UCSD-AML1 (cell line): ENCODE measurements around the gene PI4KA.

ENCODE experiments used
- DNase-seq: peaks from one replicate; lab custom pipeline; 2025; ENCODE audit not compliant: unreplicated experiment; lab: John Stamatoyannopoulos, UW

PI4KA gene

GRCh38 chr22:20881869-20882815 lies 23.5 kb upstream of the PI4KA start:
- no peak for DNase-seq

DNA sequence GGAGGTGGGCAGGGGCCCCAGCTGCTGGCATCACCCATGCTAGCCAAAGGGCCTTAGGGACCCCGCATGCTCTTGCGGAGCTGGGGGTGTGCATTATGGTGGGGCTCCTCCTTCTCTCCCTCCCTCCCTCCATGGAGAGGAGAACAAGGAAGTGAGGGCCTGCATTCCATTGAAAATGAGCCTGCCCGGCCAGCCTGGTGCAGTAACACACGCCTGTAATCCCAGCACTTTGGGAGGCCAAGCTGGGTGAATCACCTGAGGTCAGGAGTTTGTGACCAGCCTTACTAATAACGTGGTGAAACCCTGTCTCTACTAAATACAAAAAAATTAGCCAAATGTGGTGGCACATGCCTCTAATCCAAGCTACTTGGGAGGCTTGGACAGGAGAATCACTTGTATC lies 22.6 kb upstream of the PI4KA start:
- no peak for DNase-seq

DNA sequence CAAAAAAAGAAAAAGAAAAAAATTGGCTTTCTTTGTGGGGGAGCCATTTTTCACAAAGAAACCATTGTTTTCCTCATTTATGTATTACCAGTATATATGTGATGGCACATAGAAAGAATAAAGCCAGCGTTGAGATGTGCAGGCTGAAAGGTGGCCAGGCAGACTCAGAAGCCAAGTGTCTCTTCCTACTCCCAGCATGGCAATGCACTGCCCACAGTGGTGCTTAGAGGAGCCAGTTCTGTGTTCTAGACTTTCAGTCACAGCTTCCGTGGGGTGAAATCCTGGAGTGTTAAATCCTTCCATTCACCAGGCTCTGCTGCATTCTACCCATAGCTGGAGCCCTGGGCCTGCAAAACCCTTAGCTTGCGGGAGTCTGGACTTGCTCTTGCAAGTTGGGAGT lies 19.1 kb upstream of the PI4KA start:
- DNase-seq: no peak

- no peak for DNase-seq
Measured at GRCh38 chr22:20875296-20875695, 16.7 kb upstream of the PI4KA start.

GRCh38 chr22:20873214-20873613 lies 14.6 kb upstream of the PI4KA start:
- no peak for DNase-seq

GRCh38 chr22:20869234-20869633 lies 10.6 kb upstream of the PI4KA start:
- no peak for DNase-seq

- no peak for DNase-seq
Measured at GRCh38 chr22:20868025-20868962, 9.7 kb upstream of the PI4KA start.

DNA sequence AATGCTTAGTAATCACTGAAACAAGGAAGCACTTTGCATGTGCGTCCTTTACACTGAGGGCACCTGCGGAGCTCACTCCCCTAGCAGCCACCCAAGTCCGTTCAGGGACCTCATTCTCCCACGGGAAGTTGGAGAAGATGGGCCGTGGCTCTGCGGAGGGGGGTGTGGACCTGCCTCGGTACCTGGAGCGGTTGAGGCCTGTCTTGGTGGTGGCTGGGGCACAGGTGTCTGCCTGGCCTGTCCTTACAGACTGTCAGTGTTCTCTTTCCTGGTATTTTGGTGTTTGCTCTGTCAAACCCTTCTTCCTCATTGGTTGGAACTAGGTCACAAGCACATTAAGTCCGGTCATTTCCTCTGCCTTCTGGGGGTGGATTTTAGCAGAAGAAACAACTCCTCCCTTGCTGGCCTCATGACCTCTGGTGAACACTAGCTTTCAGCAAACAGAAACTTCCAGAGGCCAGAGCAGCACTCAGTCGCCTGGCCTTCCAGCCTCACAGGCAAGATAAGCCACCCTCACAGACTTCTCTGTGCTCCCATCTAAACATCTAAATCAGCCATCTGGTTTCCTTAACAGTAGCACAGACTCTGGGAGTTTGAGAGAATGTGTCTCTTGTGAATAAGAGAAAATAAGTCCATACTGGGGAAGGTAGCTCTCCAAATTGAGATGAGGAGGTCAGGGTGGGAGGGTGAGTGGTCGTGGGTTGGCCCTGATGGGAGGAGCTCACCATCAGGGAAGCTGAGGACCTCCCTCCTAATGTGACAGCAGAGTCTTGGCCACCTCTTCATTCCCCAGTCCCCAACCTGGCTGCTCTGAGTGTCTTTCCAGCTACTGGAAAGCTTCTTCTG lies 8.8 kb upstream of the PI4KA start:
- peak; percentile 65 for DNase-seq

- no peak for DNase-seq
Measured at GRCh38 chr22:20866736-20867135, 8.1 kb upstream of the PI4KA start.

DNA sequence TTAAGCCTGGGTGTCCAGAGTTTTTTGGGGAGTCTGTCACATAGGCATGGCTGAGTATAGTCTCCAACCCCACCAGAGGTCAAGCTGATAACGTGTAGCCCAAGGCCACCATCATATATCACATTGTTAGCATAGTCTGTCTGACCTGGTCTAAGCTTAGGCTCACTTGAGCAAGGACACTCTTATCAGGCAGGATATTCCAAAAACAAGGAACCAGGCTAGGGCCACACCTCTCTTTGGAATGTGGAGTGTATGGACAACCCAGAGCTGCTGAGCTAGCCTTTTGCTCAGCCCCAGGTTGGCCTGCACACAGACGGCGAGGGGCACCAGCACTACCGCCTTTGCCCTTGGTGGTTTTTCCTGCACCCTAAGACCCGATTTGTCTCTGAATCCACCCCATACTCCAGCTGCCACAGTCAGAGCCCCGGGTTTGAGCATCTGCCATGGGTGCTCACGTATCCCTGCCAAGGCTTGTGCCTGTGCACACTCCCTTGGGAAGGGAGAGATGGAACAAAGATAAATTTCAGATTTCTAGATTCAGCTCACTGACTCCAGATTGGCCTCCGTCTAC lies 7.3 kb upstream of the PI4KA start:
- no peak for DNase-seq

DNA sequence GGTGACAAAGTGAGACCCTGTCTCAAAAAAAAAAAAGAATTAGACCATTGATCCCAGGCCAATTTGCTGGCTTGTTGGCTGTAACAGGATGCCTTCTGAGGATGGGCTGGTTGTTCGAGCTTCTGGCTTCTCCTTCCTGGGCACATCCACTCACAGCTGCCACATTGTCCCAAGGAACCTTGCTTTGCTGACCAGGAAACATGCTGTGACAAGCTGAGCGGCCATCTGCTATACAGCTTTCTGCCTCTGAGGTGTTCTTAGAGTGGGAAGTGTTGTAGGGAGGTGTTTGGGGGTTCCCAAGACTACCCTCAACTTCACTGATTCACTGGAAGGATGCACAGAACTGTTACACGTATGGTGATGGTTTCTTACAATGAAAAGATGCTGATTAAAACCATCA lies 6.7 kb upstream of the PI4KA start:
- no peak for DNase-seq

- DNase-seq: no peak
Measured at GRCh38 chr22:20864186-20864908, 5.7 kb upstream of the PI4KA start.

GRCh38 chr22:20863366-20863765 lies 4.8 kb upstream of the PI4KA start:
- DNase-seq: no peak

- DNase-seq: no peak
Measured at GRCh38 chr22:20862540-20862939, 3.9 kb upstream of the PI4KA start.

DNA sequence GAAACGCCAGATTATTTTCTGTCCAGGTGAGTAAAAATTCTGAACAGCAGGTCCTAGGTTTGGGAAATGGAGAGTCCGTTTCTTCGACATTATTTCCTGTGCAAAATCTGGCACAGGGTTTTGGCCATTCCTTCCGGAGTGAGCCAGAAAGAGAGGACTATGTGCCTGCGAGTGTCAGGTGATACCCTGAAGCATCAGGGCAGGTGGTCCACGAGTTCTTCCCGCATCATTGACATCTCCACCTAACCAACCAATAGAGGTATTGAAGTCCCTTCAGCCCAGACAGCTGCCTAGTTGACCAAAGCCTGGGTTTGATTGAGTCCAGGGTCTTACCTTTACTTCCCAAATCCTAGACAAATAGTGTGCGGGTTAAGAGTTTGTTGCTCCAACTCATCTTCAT lies 1.0 kb upstream of the PI4KA start:
- DNase-seq: no peak

DNA sequence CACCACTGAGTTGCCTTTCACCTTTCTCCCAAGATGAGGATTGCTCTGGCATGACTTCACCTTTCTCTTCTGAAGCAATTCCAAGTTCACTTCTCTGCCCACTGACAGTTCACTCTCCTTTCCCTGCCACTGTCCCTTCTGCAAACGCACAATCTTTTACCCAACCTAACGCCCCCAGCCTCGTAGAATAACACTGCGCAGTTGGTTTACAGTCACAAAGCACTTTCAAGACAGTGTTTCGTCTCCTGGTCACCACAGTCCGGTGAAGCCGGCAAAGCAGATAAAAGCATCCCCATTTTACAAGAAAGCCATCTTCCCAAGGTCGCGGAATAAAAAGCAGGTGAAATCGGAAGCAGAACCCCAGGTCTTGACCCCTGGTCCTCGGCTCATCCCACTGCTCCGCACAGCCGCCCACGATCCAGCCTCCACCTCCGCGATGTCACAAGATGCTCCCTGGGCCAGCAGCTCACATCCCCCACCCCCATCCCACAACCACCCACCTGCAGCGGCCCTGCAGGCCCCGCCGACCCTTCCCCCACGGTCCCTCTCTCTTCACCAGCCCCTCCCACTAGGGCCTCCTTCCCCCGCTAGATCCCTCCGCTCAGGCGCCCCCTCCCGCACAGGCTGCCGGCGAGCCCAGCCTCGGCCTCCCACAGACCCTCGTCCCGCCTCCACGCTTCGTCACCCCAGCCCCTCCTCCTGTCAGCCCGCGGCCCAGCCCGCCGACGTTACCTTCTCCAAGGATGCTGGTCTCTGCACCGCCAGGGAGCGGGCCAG lies 585 bp downstream of the PI4KA start:
- DNase-seq: peak; percentile 92

DNA sequence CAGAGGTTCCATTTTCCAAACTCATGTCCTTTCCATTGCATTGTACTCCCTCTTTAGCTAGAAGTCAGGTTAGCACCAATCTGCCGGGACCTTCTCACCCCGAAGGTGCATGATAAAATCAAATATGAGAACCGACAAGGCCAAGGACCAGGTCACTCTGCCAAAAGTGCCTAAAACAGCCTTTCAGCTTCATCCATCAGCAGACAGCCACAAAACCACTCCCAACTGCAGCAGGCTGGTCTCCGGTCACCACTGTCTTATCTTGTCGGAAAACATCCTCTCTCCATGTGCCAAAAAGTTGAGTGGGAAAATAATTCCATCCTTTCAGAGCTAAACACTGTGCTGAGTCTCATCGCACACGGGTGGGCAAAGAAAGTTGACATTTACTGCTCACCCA lies 1.4 kb downstream of the PI4KA start:
- DNase-seq: no peak

- DNase-seq: no peak
Measured at GRCh38 chr22:20853236-20853660, 5.4 kb downstream of the PI4KA start.

DNA sequence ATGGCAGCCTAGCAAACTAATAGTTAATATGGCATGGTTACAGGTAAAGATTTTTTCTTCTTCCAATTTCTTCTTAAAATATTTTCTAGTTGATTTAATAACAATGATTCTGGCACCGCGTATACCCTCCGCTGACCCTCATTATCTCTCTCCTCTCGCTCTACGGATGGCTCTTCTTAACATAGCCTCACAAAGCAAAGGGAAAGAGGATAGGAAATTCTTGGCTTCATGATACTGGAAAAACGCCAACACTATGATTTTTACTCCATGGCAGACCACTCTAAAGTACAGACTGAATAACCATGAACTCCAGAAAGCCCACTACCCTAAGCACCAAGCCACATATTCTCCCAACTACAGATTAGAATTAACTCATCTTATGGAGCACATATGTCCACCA lies 6.1 kb downstream of the PI4KA start:
- no peak for DNase-seq
